Stimulated activated CD8-positive, alpha-beta memory T cell treated with anti-CD3 and anti-CD28 coated beads, Interleukin-2, amount 100 ng/mL, for 48 hours (primary cell): Measurements from ENCODE around the gene ISG20L2.
A peak's percentile ranks its signal among the peaks of the same experiment; 100 is the strongest.

Source experiments
- DNase-seq, 2 donors: peaks; one replicate each; pipeline ENCODE4 v3.0.0-alpha.2; 2020; ENCODE audit warnings: low read depth in 2 of 2

Gene ISG20L2

GRCh38 chr1:156706657-156707416 is 21.7 kb downstream of the ISG20L2 start:
- no peak for DNase-seq

- peak; percentile 55 to 70 for DNase-seq
Measured at GRCh38 chr1:156705918-156706656, 22.5 kb downstream of the ISG20L2 start.

- DNase-seq = no peak
Measured at GRCh38 chr1:156705321-156705917, 23.1 kb downstream of the ISG20L2 start, which contains the start of gene CRABP2. CRABP2 (minus strand) TSS chr1:156705583; CDS start chr1:156705446, 137 bp downstream.

GRCh38 chr1:156704930-156705320 is 23.6 kb downstream of the ISG20L2 start:
- no peak for DNase-seq

- no peak for DNase-seq
Measured at GRCh38 chr1:156704166-156704711, 24.3 kb downstream of the ISG20L2 start.

- no peak for DNase-seq
Measured at GRCh38 chr1:156703741-156704140, 24.8 kb downstream of the ISG20L2 start.

- DNase-seq = no peak
Measured at GRCh38 chr1:156703336-156703735, 25.2 kb downstream of the ISG20L2 start.

- DNase-seq = no peak
Measured at GRCh38 chr1:156700736-156701531, 27.6 kb downstream of the ISG20L2 start.

GRCh38 chr1:156698995-156699394 is 29.6 kb downstream of the ISG20L2 start:
- no peak for DNase-seq

- no peak for DNase-seq
Measured at GRCh38 chr1:156697481-156697880, 31.1 kb downstream of the ISG20L2 start.

GRCh38 chr1:156696755-156697154 is 31.8 kb downstream of the ISG20L2 start:
- no peak for DNase-seq

GRCh38 chr1:156694690-156694962 is 33.9 kb downstream of the ISG20L2 start:
- DNase-seq = no peak

GRCh38 chr1:156693848-156694689 is 34.5 kb downstream of the ISG20L2 start:
- DNase-seq = no peak

GRCh38 chr1:156692925-156693847 is 35.4 kb downstream of the ISG20L2 start:
- no peak for DNase-seq

GRCh38 chr1:156692441-156692924 is 36.1 kb downstream of the ISG20L2 start:
- no peak for DNase-seq

- DNase-seq = no peak
Measured at GRCh38 chr1:156691665-156692440, 36.7 kb downstream of the ISG20L2 start.

- no peak for DNase-seq
Measured at GRCh38 chr1:156691191-156691590, 37.4 kb downstream of the ISG20L2 start.

GRCh38 chr1:156690675-156691036 is 37.9 kb downstream of the ISG20L2 start:
- DNase-seq = no peak
